NAMALWA (cell line): Measurements from ENCODE around the gene FAM118B.
"Not testable (repeated sequence)": the region's sequence is repeated elsewhere in the genome, so short reads cannot be mapped to it uniquely, and the experiment has no call there.

Experiments used
- DNase-seq: peaks from one replicate; pipeline ENCODE4 v3.0.0-alpha.2; 2015; ENCODE audit warnings: low spot score

Gene FAM118B

GRCh38 chr11:126277780-126278179 lies 66.2 kb downstream of the FAM118B start:
- DNase-seq, result no peak

- no peak for DNase-seq
Observed at GRCh38 chr11:126279191-126279590, 67.6 kb downstream of the FAM118B start.

GRCh38 chr11:126280595-126280994 lies 69.0 kb downstream of the FAM118B start:
- DNase-seq, result no peak

GRCh38 chr11:126281245-126281644 lies 69.7 kb downstream of the FAM118B start:
- DNase-seq, result no peak

GRCh38 chr11:126281666-126282175 lies 70.1 kb downstream of the FAM118B start:
- no peak for DNase-seq

- DNase-seq, result no peak
Observed at GRCh38 chr11:126282361-126282735, 70.8 kb downstream of the FAM118B start.

- peak; percentile 65 for DNase-seq
Observed at GRCh38 chr11:126282736-126283591, 71.4 kb downstream of the FAM118B start, which contains the start of gene TIRAP. Gene TIRAP (plus strand): TSS chr11:126283093. CDS start chr11:126290895, 7,802 bp downstream.

GRCh38 chr11:126284829-126285228 lies 73.2 kb downstream of the FAM118B start:
- peak; percentile 90 for DNase-seq

- no peak for DNase-seq
Observed at GRCh38 chr11:126288237-126288636, 76.7 kb downstream of the FAM118B start.

- no peak for DNase-seq
Observed at GRCh38 chr11:126290887-126291286, 79.3 kb downstream of the FAM118B start.

GRCh38 chr11:126293726-126294125 lies 82.1 kb downstream of the FAM118B start:
- DNase-seq, result no peak

- DNase-seq, result no peak
Observed at GRCh38 chr11:126297004-126297403, 85.4 kb downstream of the FAM118B start.

GRCh38 chr11:126303623-126304456 lies 92.3 kb downstream of the FAM118B start, which contains the start of gene DCPS:
Gene DCPS (plus strand): TSS chr11:126304060. CDS start chr11:126304081, 21 bp downstream.
- peak; percentile 86 for DNase-seq

GRCh38 chr11:126304457-126305075 lies 93.0 kb downstream of the FAM118B start:
- DNase-seq, result no peak

- peak; percentile 47 for DNase-seq
Observed at GRCh38 chr11:126305699-126306098, 94.1 kb downstream of the FAM118B start.

GRCh38 chr11:126307706-126308105 lies 96.1 kb downstream of the FAM118B start:
- DNase-seq, result peak; percentile 71

GRCh38 chr11:126308271-126308671 lies 96.7 kb downstream of the FAM118B start:
- DNase-seq, result no peak

GRCh38 chr11:126308771-126309170 lies 97.2 kb downstream of the FAM118B start:
- not testable (repeated sequence) for DNase-seq

- peak; percentile 76 for DNase-seq
Observed at GRCh38 chr11:126310200-126310991, 98.8 kb downstream of the FAM118B start.

GRCh38 chr11:126310992-126311310 lies 99.4 kb downstream of the FAM118B start:
- DNase-seq, result no peak
